Upper lobe of left lung (tissue), 4 donors: Measurements from ENCODE around the gene SKA1.

ENCODE experiments used
- CTCF ChIP-seq, 6 experiments: fragments of 450-650 bp in 4 of 6; fragments of 200-600 bp in 2 of 6; sonication (generic) in 2 of 6; IDR thresholded peaks; one replicate each; pipeline ENCODE4 v1.5.1; 2016 to 2019; ENCODE audit warnings: antibody characterized with exemption in 6 of 6
- POLR2A ChIP-seq, 4 donors: fragments of 450-650 bp; IDR thresholded peaks; one replicate each; pipeline ENCODE4 v1.5.1; 2016 to 2017; ENCODE audit warnings: antibody characterized with exemption in 4 of 4, mild to moderate bottlenecking in 2 of 4
- POLR2AphosphoS5 ChIP-seq, 2 donors: sonication (generic); formaldehyde crosslinking; IDR thresholded peaks; one replicate each; pipeline ENCODE4 v1.5.1; 2017; ENCODE audit warnings: antibody characterized with exemption in 2 of 2

GRCh38 chr18:50401295-50401694 is 26.4 kb downstream of the SKA1 start:
- TF ChIP-seq CTCF (IDR thresholded peaks at IDR 0.05) (peak in 1 of 6 experiments; percentile 36), POLR2A (IDR thresholded peaks at IDR 0.05) (no peak), POLR2AphosphoS5 (IDR thresholded peaks at IDR 0.05) (no peak)
